Caco-2 (cell line): Measurements from ENCODE around the gene LMNTD1. TPM values are rescaled to one million over a fixed set of nuclear protein-coding genes. Genes with fewer than 3 reads are reported as not detected.
"Not testable (repeated sequence)": the region's sequence is repeated elsewhere in the genome, so short reads cannot be mapped to it uniquely, and the experiment has no call there.

ENCODE experiments used
- BruUV-seq: library from RNA; stranded (reverse); fragments of 400-500 nt; replicated peaks from 2 replicates; lab custom pipeline; 2021; lab: Mats Ljungman, UMichigan
- CTCF ChIA-PET: fragments of 300-600 bp; sonication (Branson Sonifier 250); formaldehyde crosslinking; loops from one replicate; lab custom pipeline; 2022; ENCODE audit warnings: antibody characterized with exemption; lab: Charles Lee
- POLR2A ChIA-PET: fragments of 300-600 bp; sonication (Branson Sonifier 250); formaldehyde crosslinking; loops from one replicate; lab custom pipeline; 2022; ENCODE audit warnings: antibody characterized with exemption; lab: Charles Lee
- DNase-seq, 2 experiments: peaks; one replicate each; pipeline versions ENCODE4 v3.0.0 to v3.0.0-alpha.2; 2020 to 2022
- H3K27me3 ChIP-seq: replicated peaks from 2 replicates; pipeline ENCODE4 v1.6.0; 2011; ENCODE audit warnings: low read length; ENCODE audit not compliant: control insufficient read depth, insufficient read depth
- H3K36me3 ChIP-seq: 2 replicates; pipeline ENCODE4 v1.5.1; 2011; ENCODE audit warnings: low read length; ENCODE audit not compliant: control insufficient read depth, insufficient read depth
- H3K4me1 ChIP-seq: fragments of 250-450 bp; sonication (Bioruptor Pico); 2 replicates; pipeline ENCODE4 v1.5.1; 2020; ENCODE audit warnings: mild to moderate bottlenecking
- H3K4me3 ChIP-seq: 2 replicates; pipeline ENCODE4 v1.5.1; 2011; ENCODE audit warnings: low read depth, mild to moderate bottlenecking, control low read depth, low read length
- H3K9me3 ChIP-seq: fragments of 250-450 bp; sonication (Bioruptor Pico); 2 replicates; pipeline ENCODE4 v1.5.1; 2020; ENCODE audit warnings: mild to moderate bottlenecking, moderate library complexity
- H3K27ac Mint-ChIP-seq: one replicate; pipeline ENCODE4 v1.8.0; 2022; ENCODE audit warnings: mixed read lengths; ENCODE audit not compliant: unreplicated experiment
- H3K27me3 Mint-ChIP-seq: one replicate; pipeline ENCODE4 v1.8.0; 2022; ENCODE audit warnings: mixed read lengths; ENCODE audit not compliant: insufficient read depth, unreplicated experiment
- H3K36me3 Mint-ChIP-seq: one replicate; pipeline ENCODE4 v1.8.0; 2022; ENCODE audit warnings: mild to moderate bottlenecking, mixed read lengths; ENCODE audit not compliant: insufficient read depth, unreplicated experiment
- H3K4me1 Mint-ChIP-seq: one replicate; pipeline ENCODE4 v1.8.0; 2022; ENCODE audit warnings: low read depth, mixed read lengths; ENCODE audit not compliant: unreplicated experiment
- H3K4me3 Mint-ChIP-seq: one replicate; pipeline ENCODE4 v1.8.0; 2022; ENCODE audit warnings: mild to moderate bottlenecking, moderate library complexity, mixed read lengths; ENCODE audit not compliant: unreplicated experiment
- H3K9me3 Mint-ChIP-seq: one replicate; pipeline ENCODE4 v1.8.0; 2022; ENCODE audit warnings: mixed read lengths; ENCODE audit not compliant: unreplicated experiment
- CTCF ChIP-seq, 2 experiments: fragments of 200-600 bp in 1 of 2; IDR thresholded peaks; 1 replicate in 1 of 2; 2 replicates in 1 of 2; pipeline versions ENCODE4 v1.5.1 to v1.8.0; 2011 to 2022; ENCODE audit warnings: antibody characterized with exemption in 1 of 2, control low read depth in 1 of 2, inconsistent platforms in 1 of 2, low read depth in 1 of 2, low read length in 1 of 2, mild to moderate bottlenecking in 1 of 2, moderate library complexity in 1 of 2; ENCODE audit not compliant: insufficient read depth in 1 of 2, severe bottlenecking in 1 of 2, unreplicated experiment in 1 of 2
- intact Hi-C: fragments of 100-400 bp; cut with micrococcal nuclease; formaldehyde crosslinking; loops from one replicate; pipeline ENCODE4 v1.10.0; 2022; ENCODE audit not compliant: unreplicated experiment
- total RNA-seq: library from RNA; stranded (reverse); gene quantifications from 2 replicates; pipeline ENCODE4 v1.2.3, GENCODE V29; 2022

LMNTD1 gene
- total RNA-seq, 1 experiment from 2014 or later, result not detected

DNA sequence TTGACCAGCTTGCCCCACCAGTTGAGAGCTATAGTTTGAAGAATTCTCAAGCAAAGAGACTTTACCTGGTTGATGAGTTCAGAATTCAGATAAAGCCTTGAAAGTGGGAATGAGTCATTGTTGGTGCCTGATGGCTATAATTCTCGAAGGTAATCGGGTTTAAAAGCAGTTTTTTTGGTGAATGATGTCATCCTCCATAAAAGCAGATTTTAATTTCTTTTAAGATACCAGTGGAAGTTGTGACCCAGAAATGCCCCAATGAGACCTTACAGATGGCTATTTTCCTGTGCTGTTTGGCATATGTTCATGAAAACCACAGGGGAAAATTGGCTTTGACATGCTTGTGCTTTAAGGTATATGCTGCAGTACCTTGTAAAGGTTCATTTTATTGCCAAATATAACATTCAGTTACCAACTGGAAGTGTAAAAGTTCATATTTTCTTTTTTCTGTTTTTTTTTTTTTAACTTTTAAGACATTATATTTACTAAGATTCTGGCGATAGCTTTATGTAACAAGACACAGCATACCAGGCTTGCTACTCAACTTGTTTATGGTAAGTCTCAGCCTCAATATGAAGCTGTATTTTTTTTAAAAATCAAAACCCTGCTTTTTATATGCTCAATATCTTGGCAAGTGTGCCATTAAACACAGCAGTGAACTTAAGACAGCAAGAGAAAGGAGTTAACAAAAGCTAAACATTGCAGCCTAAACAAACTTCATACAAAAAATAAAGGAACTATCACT, 119.3 kb downstream of the LMNTD1 start:
- ChIA-PET POLR2A (interaction anchor here (0.6 kb wide), 2 partner anchors 74 to 449 kb away, joined by 3 read pairs; no protein-coding TSS in a partner anchor), CTCF (interaction anchor here (1.1 to 1.3 kb wide), 2 partner anchors 85 to 122 kb away, joined by 3 read pairs; no protein-coding TSS in a partner anchor)
- DNase-seq, result no peak
- Histone ChIP-seq H3K4me1 (peaks cover 25% of the 10 kb centered on the region), H3K4me3 (no peak overlapping the region), H3K9me3 (no peaks in the 10 kb centered on the region), H3K27me3 (no peaks in the 10 kb centered on the region), H3K36me3 (no peaks in the 10 kb centered on the region)
- peaks cover 20% of the 10 kb centered on the region for H3K4me1 Mint-ChIP-seq
- TF ChIP-seq CTCF (IDR thresholded peaks at IDR 0.05; ENCODE audit: insufficient read depth in 1 of 2, low read depth in 1 of 2, low read length in 1 of 2, severe bottlenecking in 1 of 2, unreplicated experiment in 1 of 2), result no peak
- no peaks in the 10 kb centered on the region for H3K9me3 Mint-ChIP-seq
- H3K4me3 Mint-ChIP-seq, result no peak overlapping the region
- no peaks in the 10 kb centered on the region for H3K36me3 Mint-ChIP-seq
- H3K27ac Mint-ChIP-seq, result peak overlapping the region; percentile 37
- no peaks in the 10 kb centered on the region for H3K27me3 Mint-ChIP-seq
- intact Hi-C loops, result no loop called here
- BruUV-seq, result no TSS peak

DNA sequence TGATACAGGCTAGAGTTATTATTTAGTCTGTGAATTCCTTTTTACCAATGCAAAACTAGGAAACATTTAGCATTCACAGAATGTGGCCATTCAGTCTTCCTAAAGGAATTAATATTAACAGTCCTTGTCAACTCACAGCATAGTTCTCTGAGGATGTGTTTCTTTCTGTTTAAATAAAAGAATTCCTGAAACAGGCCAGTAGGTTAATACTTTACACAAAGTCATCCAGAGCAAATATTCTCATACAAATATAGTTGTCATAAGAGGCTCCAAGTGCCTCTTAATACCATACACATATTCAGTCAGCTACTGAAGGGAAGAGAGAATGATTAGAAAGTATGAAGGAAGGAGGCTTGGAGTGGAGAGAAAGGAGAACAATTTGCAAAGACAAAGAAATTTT, 120.1 kb downstream of the LMNTD1 start:
- Histone ChIP-seq H3K27me3 (no peaks in the 10 kb centered on the region), H3K4me3 (no peak overlapping the region), H3K4me1 (peaks cover 25% of the 10 kb centered on the region), H3K9me3 (no peaks in the 10 kb centered on the region), H3K36me3 (no peaks in the 10 kb centered on the region)
- Mint-ChIP-seq H3K9me3 (no peaks in the 10 kb centered on the region), H3K36me3 (no peaks in the 10 kb centered on the region), H3K27me3 (no peaks in the 10 kb centered on the region), H3K4me1 (peaks cover 20% of the 10 kb centered on the region), H3K27ac (peak overlapping the region; percentile 37), H3K4me3 (peak overlapping the region; percentile 4)
- CTCF ChIA-PET, result no interaction called here
- TF ChIP-seq CTCF (IDR thresholded peaks at IDR 0.05; ENCODE audit: insufficient read depth in 1 of 2, low read depth in 1 of 2, low read length in 1 of 2, severe bottlenecking in 1 of 2, unreplicated experiment in 1 of 2), result no peak
- no peak for DNase-seq
- intact Hi-C loops, result no loop called here
- POLR2A ChIA-PET, result interaction anchor here (0.6 kb wide), 1 partner anchor 75 kb away, joined by 3 read pairs; no protein-coding TSS in a partner anchor
- no TSS peak for BruUV-seq

- Mint-ChIP-seq H3K27ac (no peak overlapping the region), H3K36me3 (no peaks in the 10 kb centered on the region), H3K4me1 (no peaks in the 10 kb centered on the region), H3K9me3 (no peaks in the 10 kb centered on the region), H3K27me3 (no peaks in the 10 kb centered on the region), H3K4me3 (no peak overlapping the region)
- BruUV-seq, result no TSS peak
- Histone ChIP-seq H3K36me3 (no peaks in the 10 kb centered on the region), H3K9me3 (no peaks in the 10 kb centered on the region), H3K27me3 (no peaks in the 10 kb centered on the region), H3K4me1 (peaks cover 7% of the 10 kb centered on the region), H3K4me3 (no peak overlapping the region)
- ChIA-PET POLR2A (no interaction called here), CTCF (no interaction called here)
- no peak for DNase-seq
- TF ChIP-seq CTCF (IDR thresholded peaks at IDR 0.05; ENCODE audit: insufficient read depth in 1 of 2, low read depth in 1 of 2, low read length in 1 of 2, severe bottlenecking in 1 of 2, unreplicated experiment in 1 of 2), result no peak
- intact Hi-C loops, result no loop called here
Observed at GRCh38 chr12:25427337-25428249, 125.5 kb downstream of the LMNTD1 start.

GRCh38 chr12:25426821-25427220, 126.3 kb downstream of the LMNTD1 start:
- DNase-seq, H3K4me1 Mint-ChIP-seq, H3K9me3 Mint-ChIP-seq, H3K36me3 ChIP-seq, CTCF ChIA-PET, POLR2A ChIA-PET, H3K27me3 Mint-ChIP-seq, H3K9me3 ChIP-seq, H3K4me1 ChIP-seq, H3K4me3 Mint-ChIP-seq, BruUV-seq, H3K27ac Mint-ChIP-seq, H3K4me3 ChIP-seq, intact Hi-C loops, H3K36me3 Mint-ChIP-seq, H3K27me3 ChIP-seq: not testable (repeated sequence)
